ENCODE results near the gene STX8. TPM values are rescaled to one million over a fixed set of nuclear protein-coding genes. Genes with fewer than 3 reads are reported as not detected.

Gene STX8
- total RNA-seq, 2 donors from 2014 or later, result 66.8 to 68.8 TPM

DNA sequence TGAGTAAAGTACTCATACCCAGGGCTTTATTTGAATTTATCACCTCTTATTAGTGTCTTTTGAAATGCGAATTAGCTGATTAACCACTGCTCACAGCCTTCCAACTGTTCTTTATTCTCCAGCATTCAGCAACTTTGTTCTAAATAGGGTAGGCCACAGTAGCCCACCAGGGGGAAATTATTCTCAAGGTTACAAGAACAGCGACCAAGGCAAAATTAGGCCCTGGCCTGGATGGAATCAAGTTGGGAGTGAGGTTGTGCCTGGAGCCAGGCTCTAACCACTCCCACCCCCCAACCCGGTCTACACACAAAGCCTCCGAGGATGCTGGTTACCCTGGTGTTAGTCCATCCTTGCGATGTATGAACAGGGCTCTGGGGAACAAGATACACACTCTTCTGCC is 245.5 kb downstream of the STX8 start:
- ATAC-seq (no peak), DNase-seq (no peak)
- Mint-ChIP-seq H3K4me1 (peaks cover 5% of the 10 kb centered on the region), H3K36me3 (ENCODE audit: low read depth) (peaks cover 4% of the 10 kb centered on the region), H3K27me3 (no peaks in the 10 kb centered on the region), H3K27ac (no peak overlapping the region), H3K4me3 (no peak overlapping the region)
- H3K9me3 ChIP-seq (ENCODE audit: control insufficient read depth, low read length, poor library complexity, severe bottlenecking), result no peaks in the 10 kb centered on the region

DNA sequence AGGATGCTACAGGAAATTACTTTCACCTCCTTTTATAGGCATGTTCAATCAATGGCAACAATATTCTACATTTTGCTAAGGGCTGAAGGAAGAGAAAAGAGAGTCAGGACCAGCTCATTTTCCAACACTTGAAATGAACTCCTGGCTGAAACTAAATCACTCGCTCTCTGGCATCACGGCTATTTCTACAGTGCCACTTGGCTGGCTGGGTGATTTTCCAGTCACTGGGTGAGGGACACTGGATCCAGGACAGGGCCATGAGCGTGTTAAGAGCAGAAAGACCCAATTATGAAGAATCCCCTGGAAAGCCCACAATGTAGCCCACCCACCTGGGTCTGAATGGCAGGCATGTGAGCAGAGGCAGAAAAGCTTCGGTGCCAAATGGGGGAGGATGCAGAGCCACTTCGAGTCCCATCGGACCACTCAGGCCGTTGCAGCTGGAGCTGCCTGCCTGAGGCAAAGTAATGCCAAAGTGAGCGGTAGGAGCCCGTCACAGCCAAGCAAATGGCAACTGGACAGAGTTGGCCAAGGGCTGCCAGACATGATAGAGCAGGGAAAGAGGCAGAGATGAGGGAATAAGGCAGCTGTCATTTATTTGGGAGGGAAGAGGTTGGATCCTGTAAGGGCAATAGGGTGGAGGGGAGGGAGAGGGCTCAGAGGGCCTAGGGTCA is 246.2 kb downstream of the STX8 start:
- Mint-ChIP-seq H3K27me3 (no peaks in the 10 kb centered on the region), H3K36me3 (ENCODE audit: low read depth) (peaks cover 2% of the 10 kb centered on the region), H3K4me3 (no peak overlapping the region), H3K27ac (no peak overlapping the region), H3K4me1 (peaks cover 5% of the 10 kb centered on the region)
- ATAC-seq (no peak), DNase-seq (no peak)
- H3K9me3 ChIP-seq (ENCODE audit: control insufficient read depth, low read length, poor library complexity, severe bottlenecking), result no peaks in the 10 kb centered on the region

DNA sequence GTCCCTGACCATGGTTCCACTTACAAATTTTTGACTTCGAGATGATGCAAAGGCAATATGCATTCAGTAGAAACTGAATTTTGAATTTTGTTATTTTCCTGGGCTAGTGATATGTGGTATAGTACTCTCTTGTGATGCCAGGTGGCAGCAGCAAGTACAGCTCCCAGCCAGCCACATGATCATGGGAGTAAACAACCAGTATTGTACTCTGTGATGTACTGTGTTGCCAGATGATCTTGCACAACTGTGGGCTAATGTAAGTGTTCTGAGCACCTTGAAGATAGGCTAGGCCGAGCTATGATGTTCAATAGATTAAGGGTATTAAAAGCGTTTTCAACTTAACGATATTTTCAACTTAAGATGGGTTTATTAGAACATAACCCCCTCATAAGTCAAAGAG is 250.8 kb downstream of the STX8 start:
- ATAC-seq (no peak), DNase-seq (no peak)
- H3K4me3 Mint-ChIP-seq, result no peak overlapping the region
- no peaks in the 10 kb centered on the region for H3K9me3 ChIP-seq (ENCODE audit: control insufficient read depth, low read length, poor library complexity, severe bottlenecking)
- H3K27ac Mint-ChIP-seq, result no peak overlapping the region
- H3K36me3 Mint-ChIP-seq (ENCODE audit: low read depth), result peaks cover 2% of the 10 kb centered on the region
- H3K27me3 Mint-ChIP-seq, result no peaks in the 10 kb centered on the region
- H3K4me1 Mint-ChIP-seq, result peaks cover 8% of the 10 kb centered on the region

DNA sequence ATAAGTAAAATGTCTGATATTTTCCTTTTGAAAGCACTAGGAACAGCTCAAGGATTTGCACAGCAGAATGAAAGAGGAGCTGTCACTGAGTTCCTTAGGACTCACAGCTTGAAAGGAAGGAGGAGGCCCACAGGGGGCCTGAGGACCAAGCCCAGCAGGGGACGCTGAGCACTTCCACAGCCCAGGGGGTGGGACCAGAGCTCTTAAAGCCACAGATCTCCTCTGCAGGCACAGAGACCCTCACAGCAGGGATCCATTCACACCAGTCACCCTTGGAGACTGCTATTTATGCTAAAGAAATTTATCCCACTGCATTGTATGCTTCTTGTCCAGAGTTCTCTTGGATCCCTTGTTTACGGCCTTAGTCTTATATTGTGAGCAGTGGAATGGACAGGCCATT is 253.3 kb downstream of the STX8 start:
- peaks cover 5% of the 10 kb centered on the region for H3K4me1 Mint-ChIP-seq
- H3K9me3 ChIP-seq (ENCODE audit: control insufficient read depth, low read length, poor library complexity, severe bottlenecking), result no peaks in the 10 kb centered on the region
- DNase-seq (no peak), ATAC-seq (no peak)
- H3K36me3 Mint-ChIP-seq (ENCODE audit: low read depth), result no peaks in the 10 kb centered on the region
- no peaks in the 10 kb centered on the region for H3K27me3 Mint-ChIP-seq
- H3K27ac Mint-ChIP-seq, result no peak overlapping the region
- no peak overlapping the region for H3K4me3 Mint-ChIP-seq

DNA sequence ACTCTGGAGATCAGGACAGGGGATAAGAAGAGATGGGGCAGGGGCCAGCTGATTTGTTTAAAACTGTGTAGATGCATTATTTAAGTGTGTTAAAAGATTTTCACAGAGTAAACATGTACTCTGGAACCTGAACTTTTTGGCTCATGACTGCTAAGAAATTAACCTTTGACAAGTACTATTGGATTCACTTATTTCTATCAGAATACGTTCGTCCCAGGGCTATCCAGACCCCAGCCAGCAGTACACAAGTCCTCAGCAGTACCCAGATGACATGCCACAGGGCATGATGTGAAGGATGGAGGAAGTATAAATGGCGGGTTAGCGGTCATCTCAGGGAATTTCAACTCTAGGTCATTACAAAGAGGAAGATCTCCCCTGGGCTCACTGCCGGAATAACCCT is 253.7 kb downstream of the STX8 start:
- Mint-ChIP-seq H3K4me1 (peaks cover 2% of the 10 kb centered on the region), H3K27me3 (no peaks in the 10 kb centered on the region), H3K4me3 (no peak overlapping the region), H3K27ac (no peak overlapping the region), H3K36me3 (ENCODE audit: low read depth) (no peaks in the 10 kb centered on the region)
- H3K9me3 ChIP-seq (ENCODE audit: control insufficient read depth, low read length, poor library complexity, severe bottlenecking), result no peaks in the 10 kb centered on the region
- DNase-seq, result no peak
- no peak for ATAC-seq

DNA sequence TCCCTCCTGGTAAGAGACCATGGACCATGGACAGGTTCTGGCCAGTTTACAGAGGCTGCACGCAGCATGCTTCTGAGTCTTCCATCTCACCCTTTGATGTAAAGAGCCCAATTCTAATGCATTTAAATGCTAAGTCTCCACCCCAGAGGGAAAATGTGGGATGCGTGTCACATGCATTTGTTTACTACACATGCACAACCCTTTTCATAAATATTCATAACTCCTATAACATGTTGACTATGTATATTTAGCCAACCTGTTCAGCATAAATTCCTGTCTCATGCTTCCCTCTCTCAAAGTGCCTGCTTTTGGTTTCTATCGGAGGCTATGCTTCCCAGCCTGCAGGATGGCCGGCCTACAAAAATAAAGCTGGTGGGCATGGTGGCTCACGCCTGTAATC is 260.3 kb downstream of the STX8 start:
- peaks cover 2% of the 10 kb centered on the region for H3K36me3 Mint-ChIP-seq (ENCODE audit: low read depth)
- H3K27me3 Mint-ChIP-seq, result no peaks in the 10 kb centered on the region
- no peak overlapping the region for H3K27ac Mint-ChIP-seq
- no peak for ATAC-seq
- no peak overlapping the region for H3K4me3 Mint-ChIP-seq
- peaks cover 4% of the 10 kb centered on the region for H3K4me1 Mint-ChIP-seq
- no peaks in the 10 kb centered on the region for H3K9me3 ChIP-seq (ENCODE audit: control insufficient read depth, low read length, poor library complexity, severe bottlenecking)
- no peak for DNase-seq

DNA sequence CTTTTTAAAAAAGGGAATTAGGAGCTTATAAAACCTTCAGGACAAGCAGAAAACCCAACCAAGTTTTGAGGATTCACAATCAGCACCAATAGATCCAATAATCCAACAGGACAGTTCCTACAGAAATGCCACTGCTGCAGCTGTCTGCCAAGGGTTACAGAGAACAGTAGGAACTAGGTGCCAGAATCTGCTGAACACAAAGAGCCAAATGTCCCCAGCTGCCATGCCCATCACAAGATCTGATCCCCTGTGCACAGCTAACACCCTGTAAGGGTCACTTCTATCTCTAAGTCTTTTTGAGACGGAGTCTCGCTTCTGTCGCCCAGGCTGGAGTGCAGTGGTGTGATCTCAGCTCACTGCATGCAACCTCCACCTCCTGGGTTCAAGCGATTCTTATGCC is 262.3 kb downstream of the STX8 start:
- Mint-ChIP-seq H3K27me3 (no peaks in the 10 kb centered on the region), H3K27ac (no peak overlapping the region), H3K36me3 (ENCODE audit: low read depth) (peaks cover 2% of the 10 kb centered on the region), H3K4me1 (peaks cover 5% of the 10 kb centered on the region), H3K4me3 (no peak overlapping the region)
- DNase-seq (no peak), ATAC-seq (no peak)
- H3K9me3 ChIP-seq (ENCODE audit: control insufficient read depth, low read length, poor library complexity, severe bottlenecking), result no peaks in the 10 kb centered on the region

DNA sequence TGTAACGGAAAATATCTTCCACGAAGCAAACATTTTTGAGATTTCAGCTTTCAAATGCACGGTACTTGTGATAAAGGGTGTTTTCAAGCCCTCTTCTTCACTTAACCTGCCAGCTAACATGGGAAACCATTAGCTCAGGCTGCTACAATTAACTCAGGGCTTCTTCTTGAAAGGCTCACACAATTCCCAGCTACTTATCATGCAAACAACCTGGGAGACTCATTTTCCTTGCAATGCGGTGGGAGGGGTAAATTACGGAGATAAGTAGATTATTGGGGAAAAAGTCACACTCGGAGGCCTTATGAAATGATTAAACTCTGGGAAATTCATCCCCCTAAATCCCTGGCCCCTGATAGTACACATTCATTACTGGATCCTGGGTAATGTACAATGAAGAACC is 266.4 kb downstream of the STX8 start:
- peaks cover 9% of the 10 kb centered on the region for H3K4me1 Mint-ChIP-seq
- ATAC-seq (no peak), DNase-seq (no peak)
- H3K27ac Mint-ChIP-seq, result no peak overlapping the region
- peaks cover 2% of the 10 kb centered on the region for H3K36me3 Mint-ChIP-seq (ENCODE audit: low read depth)
- H3K27me3 Mint-ChIP-seq, result no peaks in the 10 kb centered on the region
- no peak overlapping the region for H3K4me3 Mint-ChIP-seq
- no peaks in the 10 kb centered on the region for H3K9me3 ChIP-seq (ENCODE audit: control insufficient read depth, low read length, poor library complexity, severe bottlenecking)

DNA sequence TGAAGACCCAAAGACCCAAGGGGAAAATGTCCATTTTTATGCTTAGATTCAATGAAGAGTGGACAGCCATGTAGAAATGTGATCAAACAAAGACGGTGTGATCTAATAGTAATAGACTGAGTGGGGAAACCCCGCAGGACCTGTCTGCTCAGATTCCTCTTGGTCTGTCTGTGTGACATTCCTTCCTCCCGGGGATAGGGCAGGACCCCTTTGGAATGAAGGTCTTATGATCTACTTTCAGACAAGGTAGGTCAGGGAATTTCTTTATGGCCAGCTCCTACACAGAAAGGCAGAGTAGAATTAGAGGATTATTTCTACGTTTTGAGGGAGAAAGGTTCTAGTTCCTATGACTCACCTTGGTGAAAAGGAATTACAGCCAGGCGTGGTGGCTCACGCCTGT is 267.6 kb downstream of the STX8 start:
- peaks cover 2% of the 10 kb centered on the region for H3K36me3 Mint-ChIP-seq (ENCODE audit: low read depth)
- H3K27me3 Mint-ChIP-seq, result no peaks in the 10 kb centered on the region
- no peak overlapping the region for H3K27ac Mint-ChIP-seq
- no peaks in the 10 kb centered on the region for H3K9me3 ChIP-seq (ENCODE audit: control insufficient read depth, low read length, poor library complexity, severe bottlenecking)
- H3K4me1 Mint-ChIP-seq, result peaks cover 9% of the 10 kb centered on the region
- ATAC-seq, result no peak
- DNase-seq, result no peak
- no peak overlapping the region for H3K4me3 Mint-ChIP-seq

DNA sequence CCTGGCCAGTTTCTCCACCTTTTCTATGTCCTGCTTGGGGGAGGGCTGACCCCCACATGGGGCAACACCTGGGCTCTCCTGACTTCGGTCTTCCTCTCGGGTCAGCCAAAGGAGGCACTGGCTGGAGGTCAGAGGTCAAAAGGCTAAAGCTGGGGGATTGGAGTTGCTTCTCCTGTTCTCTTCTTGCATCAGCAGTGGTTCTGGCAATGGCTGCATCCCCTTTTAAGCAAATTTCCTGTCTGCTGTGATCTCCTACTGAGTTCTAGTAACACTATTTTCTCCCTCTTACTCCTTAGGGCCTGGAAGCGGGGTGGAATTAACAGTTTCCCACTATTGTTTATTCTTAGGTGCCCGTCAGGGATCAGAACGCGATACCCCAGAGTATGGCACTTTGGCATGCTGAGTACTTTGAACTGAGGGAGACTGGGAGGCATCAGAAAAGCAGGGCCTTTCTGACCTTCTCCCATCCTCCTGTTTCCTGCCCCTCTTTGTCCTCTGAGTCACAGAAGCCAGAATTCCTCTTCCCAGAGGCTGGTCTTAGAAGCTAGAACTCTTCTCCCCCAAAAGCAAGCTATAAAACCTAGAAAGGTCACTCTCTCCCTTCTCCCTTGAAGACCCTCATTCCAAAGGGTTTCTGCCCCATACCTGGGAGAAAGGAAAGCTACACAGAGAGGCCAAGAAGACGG is 268.2 kb downstream of the STX8 start:
- H3K9me3 ChIP-seq (ENCODE audit: control insufficient read depth, low read length, poor library complexity, severe bottlenecking), result no peaks in the 10 kb centered on the region
- no peak for DNase-seq
- ATAC-seq, result no peak
- Mint-ChIP-seq H3K4me3 (no peak overlapping the region), H3K27ac (peak overlapping the region; percentile 29), H3K4me1 (peaks cover 9% of the 10 kb centered on the region), H3K36me3 (ENCODE audit: low read depth) (peaks cover 1% of the 10 kb centered on the region), H3K27me3 (no peaks in the 10 kb centered on the region)

DNA sequence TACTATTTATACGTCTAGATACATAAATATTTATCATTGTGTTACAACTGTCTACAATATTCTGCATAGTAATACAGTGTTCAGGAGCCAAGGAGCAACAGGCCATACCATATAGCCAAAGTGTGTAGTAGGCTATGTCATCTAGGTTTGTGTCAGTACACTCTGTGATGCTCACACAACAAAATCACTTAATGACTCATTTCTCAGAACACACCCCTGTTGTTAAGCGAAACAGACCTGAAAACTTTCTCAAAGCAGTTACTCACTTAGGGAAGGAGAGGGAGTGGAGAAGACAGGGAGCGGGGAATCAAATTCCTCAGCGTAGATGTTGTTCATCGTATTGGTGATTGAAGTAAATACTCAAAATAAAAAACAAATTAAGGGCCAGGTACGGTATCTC is 269.5 kb downstream of the STX8 start:
- no peak overlapping the region for H3K4me3 Mint-ChIP-seq
- ATAC-seq (no peak), DNase-seq (no peak)
- H3K4me1 Mint-ChIP-seq, result peaks cover 9% of the 10 kb centered on the region
- H3K27me3 Mint-ChIP-seq, result no peaks in the 10 kb centered on the region
- no peaks in the 10 kb centered on the region for H3K9me3 ChIP-seq (ENCODE audit: control insufficient read depth, low read length, poor library complexity, severe bottlenecking)
- H3K27ac Mint-ChIP-seq, result no peak overlapping the region
- H3K36me3 Mint-ChIP-seq (ENCODE audit: low read depth), result no peaks in the 10 kb centered on the region

DNA sequence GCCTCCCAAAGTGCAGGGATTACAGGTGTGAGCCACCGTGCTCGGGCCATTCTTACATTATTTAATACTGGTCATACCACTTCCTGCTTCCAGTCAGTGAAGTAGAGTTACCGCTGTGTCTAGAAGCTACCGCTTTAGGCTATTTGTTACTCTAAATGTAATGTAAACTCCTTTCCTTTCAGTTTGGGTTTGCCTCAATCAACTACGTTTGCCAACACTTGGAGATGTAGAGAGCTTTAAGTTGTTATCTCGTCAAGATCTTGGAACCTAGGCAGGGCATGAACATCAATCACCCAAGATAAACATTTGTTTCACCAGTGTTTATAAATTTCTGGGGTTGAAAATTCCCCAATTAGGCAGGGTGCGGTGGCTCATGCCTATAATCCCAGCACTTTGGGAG is 275.9 kb downstream of the STX8 start:
- Mint-ChIP-seq H3K4me3 (no peak overlapping the region), H3K4me1 (peaks cover 5% of the 10 kb centered on the region), H3K27me3 (no peaks in the 10 kb centered on the region), H3K27ac (no peak overlapping the region), H3K36me3 (ENCODE audit: low read depth) (no peaks in the 10 kb centered on the region)
- no peaks in the 10 kb centered on the region for H3K9me3 ChIP-seq (ENCODE audit: control insufficient read depth, low read length, poor library complexity, severe bottlenecking)
- DNase-seq (no peak), ATAC-seq (no peak)

DNA sequence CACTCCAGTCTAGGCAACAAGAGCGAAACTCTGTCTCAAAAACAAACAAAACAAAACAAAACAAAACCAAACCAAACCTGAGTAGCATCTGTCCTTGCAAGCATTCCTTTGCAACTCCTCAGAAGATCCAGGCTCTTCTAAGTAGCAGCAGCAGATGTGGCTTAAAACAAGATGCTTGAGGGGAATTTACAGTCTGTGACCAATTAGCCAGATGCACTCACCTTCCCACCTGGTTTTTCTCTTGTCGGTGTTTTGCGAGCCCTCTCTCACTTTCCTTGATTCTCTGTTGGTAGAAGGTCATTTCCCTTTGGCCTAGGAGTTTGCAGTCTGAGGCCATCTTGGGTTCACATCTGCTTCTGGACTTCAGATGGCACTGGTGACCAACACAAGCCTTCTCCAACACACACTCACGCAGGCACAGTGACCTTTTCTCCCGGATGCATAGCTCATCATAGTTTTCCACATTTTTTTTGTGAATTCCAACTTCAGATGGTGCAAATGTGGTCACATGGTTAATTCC is 276.8 kb downstream of the STX8 start:
- Mint-ChIP-seq H3K27ac (no peak overlapping the region), H3K4me3 (no peak overlapping the region), H3K4me1 (peaks cover 8% of the 10 kb centered on the region), H3K27me3 (no peaks in the 10 kb centered on the region), H3K36me3 (ENCODE audit: low read depth) (no peaks in the 10 kb centered on the region)
- no peak for DNase-seq
- no peak for ATAC-seq
- no peaks in the 10 kb centered on the region for H3K9me3 ChIP-seq (ENCODE audit: control insufficient read depth, low read length, poor library complexity, severe bottlenecking)

DNA sequence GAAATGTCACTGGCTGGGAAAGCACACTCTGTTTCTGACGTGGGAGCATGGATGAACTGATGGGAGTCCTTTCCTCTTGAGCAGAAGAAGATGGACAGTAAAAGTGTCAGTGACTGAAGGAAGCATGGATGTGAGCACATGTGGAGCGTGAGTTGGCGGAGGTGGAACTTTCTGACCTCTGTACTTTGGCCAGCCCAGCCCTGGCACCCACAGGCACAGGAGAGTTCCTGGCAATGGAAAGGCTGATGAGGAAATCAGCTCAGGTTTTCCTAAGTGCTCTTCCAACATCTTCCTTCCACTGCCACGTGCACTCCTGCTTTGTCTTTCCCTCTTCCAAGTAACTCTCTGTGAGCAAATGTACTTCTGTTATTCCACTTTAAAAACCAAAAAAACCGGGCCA is 277.5 kb downstream of the STX8 start:
- H3K36me3 Mint-ChIP-seq (ENCODE audit: low read depth), result no peaks in the 10 kb centered on the region
- no peaks in the 10 kb centered on the region for H3K27me3 Mint-ChIP-seq
- ATAC-seq, result no peak
- peaks cover 8% of the 10 kb centered on the region for H3K4me1 Mint-ChIP-seq
- no peaks in the 10 kb centered on the region for H3K9me3 ChIP-seq (ENCODE audit: control insufficient read depth, low read length, poor library complexity, severe bottlenecking)
- DNase-seq, result no peak
- no peak overlapping the region for H3K4me3 Mint-ChIP-seq
- no peak overlapping the region for H3K27ac Mint-ChIP-seq

Measured in T-helper 17 cell (primary cell).